Calu3 (cell line): Measurements from ENCODE around the gene RANBP3. TPM values are rescaled to one million over a fixed set of nuclear protein-coding genes. Genes with fewer than 3 reads are reported as not detected.

Experiments
- BruUV-seq: library from RNA; stranded (reverse); fragments of 400-500 nt; replicated peaks from 2 replicates; lab custom pipeline; 2021; lab: Mats Ljungman, UMichigan
- CTCF ChIA-PET: fragments of 300-600 bp; sonication (Branson Sonifier 250); formaldehyde crosslinking; loops from one replicate; lab custom pipeline; 2022; ENCODE audit warnings: antibody characterized with exemption; lab: Charles Lee
- DNase-seq: peaks from one replicate; pipeline ENCODE4 v3.0.0; 2022
- H3K27ac Mint-ChIP-seq: one replicate; pipeline ENCODE4 v1.8.0; 2022; ENCODE audit warnings: mixed read lengths; ENCODE audit not compliant: unreplicated experiment
- H3K27me3 Mint-ChIP-seq: one replicate; pipeline ENCODE4 v1.8.0; 2022; ENCODE audit warnings: mixed read lengths; ENCODE audit not compliant: unreplicated experiment
- H3K36me3 Mint-ChIP-seq: one replicate; pipeline ENCODE4 v1.8.0; 2022; ENCODE audit warnings: mild to moderate bottlenecking, moderate library complexity, mixed read lengths; ENCODE audit not compliant: insufficient read depth, unreplicated experiment
- H3K4me1 Mint-ChIP-seq: one replicate; pipeline ENCODE4 v1.8.0; 2022; ENCODE audit warnings: mild to moderate bottlenecking, low read depth, mixed read lengths; ENCODE audit not compliant: unreplicated experiment
- H3K4me3 Mint-ChIP-seq: one replicate; pipeline ENCODE4 v1.8.0; 2022; ENCODE audit warnings: mild to moderate bottlenecking, low read depth, moderate library complexity, mixed read lengths; ENCODE audit not compliant: unreplicated experiment
- H3K9me3 Mint-ChIP-seq: one replicate; pipeline ENCODE4 v1.8.0; 2022; ENCODE audit warnings: low read depth, mixed read lengths; ENCODE audit not compliant: unreplicated experiment
- CTCF ChIP-seq: fragments of 200-600 bp; IDR thresholded peaks from one replicate; pipeline ENCODE4 v1.8.0; 2022; ENCODE audit warnings: antibody characterized with exemption; ENCODE audit not compliant: unreplicated experiment
- intact Hi-C: fragments of 100-400 bp; cut with micrococcal nuclease; formaldehyde crosslinking; loops from one replicate; pipeline ENCODE4 v1.10.0; 2022; ENCODE audit not compliant: unreplicated experiment
- total RNA-seq: library from RNA; stranded (reverse); gene quantifications from 2 replicates; pipeline ENCODE4 v1.2.3, GENCODE V29; 2022

Gene RANBP3
- total RNA-seq, 1 experiment from 2014 or later, result 58.4 TPM

GRCh38 chr19:5967994-5968430, 9.9 kb downstream of the RANBP3 start:
- Mint-ChIP-seq H3K27ac (no peak overlapping the region), H3K36me3 (peaks cover 16% of the 10 kb centered on the region), H3K4me3 (no peak overlapping the region), H3K27me3 (no peaks in the 10 kb centered on the region), H3K4me1 (peaks cover 17% of the 10 kb centered on the region), H3K9me3 (no peaks in the 10 kb centered on the region)
- BruUV-seq, result no TSS peak
- TF ChIP-seq CTCF, result peak; percentile 39
- intact Hi-C loops, result no loop called here
- DNase-seq, result peak; percentile 57
- CTCF ChIA-PET, result interaction anchor here (0.6 to 1.9 kb wide), 7 partner anchors 12 to 386 kb away, joined by 3 to 9 read pairs (median 4); partner anchors contain the start of gene VMAC

DNA sequence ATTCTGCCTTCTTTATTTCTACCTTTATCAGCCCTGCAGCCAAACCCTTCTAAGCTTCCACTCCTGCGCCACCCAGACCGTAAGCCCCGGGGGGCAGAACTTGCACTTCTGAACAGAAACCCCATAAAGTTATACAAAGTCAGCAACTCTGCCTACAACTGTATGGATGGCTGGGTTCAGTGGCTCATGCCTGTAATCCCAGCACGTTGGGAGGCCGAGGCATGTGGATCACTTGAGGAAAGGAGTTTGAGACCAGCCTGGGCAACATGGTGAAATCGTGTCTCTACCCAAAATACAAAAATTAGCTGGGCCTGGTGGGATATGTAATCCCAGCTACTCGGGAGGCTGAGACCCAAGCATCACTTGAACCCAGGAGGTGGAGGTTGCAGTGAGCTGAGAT, 10.4 kb downstream of the RANBP3 start:
- DNase-seq, result no peak
- BruUV-seq, result no TSS peak
- Mint-ChIP-seq H3K4me3 (no peak overlapping the region), H3K27ac (no peak overlapping the region), H3K4me1 (peaks cover 20% of the 10 kb centered on the region), H3K36me3 (peaks cover 16% of the 10 kb centered on the region), H3K9me3 (no peaks in the 10 kb centered on the region), H3K27me3 (no peaks in the 10 kb centered on the region)
- CTCF ChIA-PET, result interaction anchor here (1.1 to 1.9 kb wide), 5 partner anchors 11 to 164 kb away, joined by 3 to 7 read pairs (median 4); partner anchors contain the start of gene VMAC
- no peak for TF ChIP-seq CTCF
- intact Hi-C loops, result no loop called here

DNA sequence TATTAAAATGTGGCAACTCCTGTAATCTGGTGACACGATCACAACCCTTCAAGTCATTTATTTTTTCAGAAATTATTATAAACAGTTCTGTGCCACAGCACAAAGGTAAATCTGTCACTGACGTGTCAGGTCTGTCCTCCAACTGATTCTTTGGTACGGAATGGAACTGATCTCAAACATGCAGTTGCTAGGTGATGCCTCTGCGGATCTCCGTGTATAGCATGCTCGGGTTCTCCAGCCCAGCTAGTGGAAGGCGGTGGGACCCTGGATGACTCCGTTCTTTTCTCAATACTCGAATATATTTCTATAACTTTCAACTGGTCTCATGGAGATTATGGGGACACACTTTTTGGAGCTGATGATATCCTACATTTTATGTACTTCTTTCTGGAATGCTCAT, 11.0 kb downstream of the RANBP3 start:
- Mint-ChIP-seq H3K9me3 (no peaks in the 10 kb centered on the region), H3K4me1 (peaks cover 26% of the 10 kb centered on the region), H3K36me3 (peaks cover 16% of the 10 kb centered on the region), H3K4me3 (no peak overlapping the region), H3K27me3 (no peaks in the 10 kb centered on the region), H3K27ac (no peak overlapping the region)
- intact Hi-C loops, result no loop called here
- DNase-seq, result no peak
- CTCF ChIA-PET, result no interaction called here
- no TSS peak for BruUV-seq
- no peak for TF ChIP-seq CTCF

DNA sequence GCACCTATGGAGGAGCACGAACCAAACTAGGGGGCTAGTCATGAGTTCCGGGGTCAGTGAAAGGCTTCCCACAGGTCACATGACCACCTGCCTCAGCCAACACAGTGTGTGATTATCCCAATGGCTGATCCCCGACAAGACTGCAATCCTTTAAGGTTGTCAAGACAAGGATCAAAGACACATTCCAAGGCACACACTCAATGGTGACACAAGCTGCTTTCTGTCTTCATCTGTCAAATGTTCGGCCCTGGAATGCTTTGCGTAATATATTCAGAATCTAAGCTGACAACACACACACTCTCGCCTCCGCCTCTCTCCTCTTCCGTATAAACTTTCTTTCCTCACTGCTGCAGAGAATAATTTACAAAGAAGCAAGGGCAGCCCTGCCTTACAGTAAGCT, 11.7 kb downstream of the RANBP3 start:
- no peak for DNase-seq
- no peak for TF ChIP-seq CTCF
- Mint-ChIP-seq H3K36me3 (peaks cover 16% of the 10 kb centered on the region), H3K9me3 (no peaks in the 10 kb centered on the region), H3K4me1 (peaks cover 27% of the 10 kb centered on the region), H3K4me3 (no peak overlapping the region), H3K27ac (no peak overlapping the region), H3K27me3 (no peaks in the 10 kb centered on the region)
- BruUV-seq, result no TSS peak
- CTCF ChIA-PET, result no interaction called here
- intact Hi-C loops, result no loop called here
